ENCODE data around the gene CRIP2. TPM values are rescaled to one million over a fixed set of nuclear protein-coding genes. Genes with fewer than 3 reads are reported as not detected.

The CRIP2 gene
- total and polyA plus RNA-seq, 2 of the 4 experiments (the other 2 are of a cell fraction): 18.1 to 123 TPM

DNA sequence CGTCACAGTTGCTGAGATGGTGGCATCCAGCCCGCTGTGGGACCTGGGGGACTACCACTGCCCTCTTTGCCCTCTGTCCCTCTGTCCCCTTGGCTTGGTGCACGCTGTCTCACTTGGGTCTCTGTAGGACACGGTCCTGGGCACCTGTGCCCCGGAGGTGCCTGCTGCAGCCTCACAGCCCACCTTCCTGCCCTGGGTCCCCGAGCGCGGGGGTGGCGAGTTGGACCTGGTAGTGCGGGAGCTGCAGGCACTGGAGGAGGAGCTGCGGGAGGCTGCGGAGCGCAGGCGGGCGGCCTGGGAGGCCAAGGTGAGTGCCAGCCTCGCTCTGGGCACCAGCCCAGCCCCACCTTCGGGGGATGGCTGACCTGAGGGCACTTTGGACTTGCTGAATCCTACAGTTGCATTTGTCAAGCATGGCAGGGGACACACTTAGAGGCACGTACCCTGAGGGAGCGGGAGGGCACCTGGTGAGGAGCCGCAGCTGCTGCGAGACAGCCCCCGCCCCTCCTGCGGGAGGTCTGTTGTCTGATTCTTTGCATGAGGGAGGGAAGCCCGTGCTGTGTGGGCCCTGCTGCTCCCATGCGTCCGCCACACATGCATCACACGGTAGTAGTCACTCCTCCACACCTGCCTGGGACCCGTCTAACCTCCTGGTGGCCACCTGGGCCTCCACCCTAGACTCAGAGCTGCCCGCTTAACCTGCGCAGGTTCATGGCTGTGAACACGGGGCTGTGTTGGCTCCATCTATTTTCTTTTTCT is 23.2 kb downstream of the CRIP2 start:
- dilution Hi-C loops (cut with HindIII; ENCODE audit: low sequenced_read_pairs, unreplicated experiment): no loop called here
- in situ Hi-C loops (cut with MboI; ENCODE audit: low sequenced_read_pairs): no loop called here
- Histone ChIP-seq H4K5ac (ENCODE audit: low read depth, low read length) (no peak overlapping the region), H2AFZ (replicated peaks; ENCODE audit: low read length, poor library complexity) (no peak overlapping the region), H3K27me3 (ENCODE audit: control insufficient read depth, insufficient read depth, low read length) (no peaks in the 10 kb centered on the region), H2BK20ac (ENCODE audit: low read depth, low read length) (no peak overlapping the region), H4K20me1 (ENCODE audit: insufficient read depth, low read length) (no peaks in the 10 kb centered on the region), H3K4me2 (ENCODE audit: low read depth, low read length) (no peak overlapping the region), H3K4ac (ENCODE audit: low read depth, low read length) (no peak overlapping the region), H2AK5ac (ENCODE audit: low read depth, low read length) (no peak overlapping the region), H3K9me1 (ENCODE audit: insufficient read depth, low read length) (no peaks in the 10 kb centered on the region), H3K23ac (ENCODE audit: low read depth, low read length) (no peak overlapping the region), H2BK15ac (ENCODE audit: low read depth, low read length) (no peak overlapping the region), H3K79me1 (ENCODE audit: low read depth in 1 of 2, low read length in 2 of 2) (no peaks in the 10 kb centered on the region), H4K91ac (ENCODE audit: insufficient read depth, low read depth, low read length) (no peak overlapping the region), H2BK120ac (ENCODE audit: low read depth, low read length) (no peak overlapping the region), H4K8ac (ENCODE audit: low read depth in 2 of 2, low read length in 2 of 2) (no peak overlapping the region), H3K14ac (replicated peaks; ENCODE audit: low read depth, low read length) (no peak overlapping the region), H3K56ac (ENCODE audit: extremely low read depth, insufficient read depth, low read length) (no peak overlapping the region), H2BK5ac (ENCODE audit: low read depth, low read length, poor library complexity, severe bottlenecking) (no peak overlapping the region), H3K4me1 (ENCODE audit: control insufficient read depth, insufficient read depth, low read length) (no peaks in the 10 kb centered on the region), H2AK9ac (replicated peaks; ENCODE audit: low read depth, low read length, poor library complexity) (no peak overlapping the region), H3K4me3 (ENCODE audit: insufficient read depth, low read depth, low read length) (no peak overlapping the region), H3K27ac (ENCODE audit: insufficient read depth, low read length) (no peak overlapping the region), H3K9me3 (ENCODE audit: control insufficient read depth, insufficient read depth, low read length) (no peaks in the 10 kb centered on the region), H3K36me3 (ENCODE audit: control insufficient read depth, insufficient read depth, low read length) (no peaks in the 10 kb centered on the region), H3K9ac (ENCODE audit: low read depth, low read length) (no peak overlapping the region), H3K18ac (ENCODE audit: low read depth, low read length) (no peak overlapping the region)
- no peak for ATAC-seq (ENCODE audit: low read depth)
- TF ChIP-seq CEBPB (IDR thresholded peaks at IDR 0.05; ENCODE audit: low read depth, low read length) (no peak), MAFK (IDR thresholded peaks at IDR 0.05; ENCODE audit: low read depth, low read length) (no peak), BHLHE40 (IDR thresholded peaks at IDR 0.05; ENCODE audit: low read depth, low read length) (no peak), RFX5 (IDR thresholded peaks at IDR 0.05; ENCODE audit: low read depth, low read length) (no peak), CHD1 (IDR thresholded peaks at IDR 0.05; ENCODE audit: low read depth, low read length) (no peak)
- TF ChIP-seq, protein P1, sequence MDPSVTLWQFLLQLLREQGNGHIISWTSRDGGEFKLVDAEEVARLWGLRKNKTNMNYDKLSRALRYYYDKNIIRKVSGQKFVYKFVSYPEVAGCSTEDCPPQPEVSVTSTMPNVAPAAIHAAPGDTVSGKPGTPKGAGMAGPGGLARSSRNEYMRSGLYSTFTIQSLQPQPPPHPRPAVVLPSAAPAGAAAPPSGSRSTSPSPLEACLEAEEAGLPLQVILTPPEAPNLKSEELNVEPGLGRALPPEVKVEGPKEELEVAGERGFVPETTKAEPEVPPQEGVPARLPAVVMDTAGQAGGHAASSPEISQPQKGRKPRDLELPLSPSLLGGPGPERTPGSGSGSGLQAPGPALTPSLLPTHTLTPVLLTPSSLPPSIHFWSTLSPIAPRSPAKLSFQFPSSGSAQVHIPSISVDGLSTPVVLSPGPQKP (IDR thresholded peaks at IDR 0.05; ENCODE audit: borderline replicate concordance, low read depth, low read length): no peak
- TF ChIP-seq, protein P2, sequence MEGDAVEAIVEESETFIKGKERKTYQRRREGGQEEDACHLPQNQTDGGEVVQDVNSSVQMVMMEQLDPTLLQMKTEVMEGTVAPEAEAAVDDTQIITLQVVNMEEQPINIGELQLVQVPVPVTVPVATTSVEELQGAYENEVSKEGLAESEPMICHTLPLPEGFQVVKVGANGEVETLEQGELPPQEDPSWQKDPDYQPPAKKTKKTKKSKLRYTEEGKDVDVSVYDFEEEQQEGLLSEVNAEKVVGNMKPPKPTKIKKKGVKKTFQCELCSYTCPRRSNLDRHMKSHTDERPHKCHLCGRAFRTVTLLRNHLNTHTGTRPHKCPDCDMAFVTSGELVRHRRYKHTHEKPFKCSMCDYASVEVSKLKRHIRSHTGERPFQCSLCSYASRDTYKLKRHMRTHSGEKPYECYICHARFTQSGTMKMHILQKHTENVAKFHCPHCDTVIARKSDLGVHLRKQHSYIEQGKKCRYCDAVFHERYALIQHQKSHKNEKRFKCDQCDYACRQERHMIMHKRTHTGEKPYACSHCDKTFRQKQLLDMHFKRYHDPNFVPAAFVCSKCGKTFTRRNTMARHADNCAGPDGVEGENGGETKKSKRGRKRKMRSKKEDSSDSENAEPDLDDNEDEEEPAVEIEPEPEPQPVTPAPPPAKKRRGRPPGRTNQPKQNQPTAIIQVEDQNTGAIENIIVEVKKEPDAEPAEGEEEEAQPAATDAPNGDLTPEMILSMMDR (conservative IDR thresholded peaks at IDR 0.05; ENCODE audit: low read depth, low read length): no peak
- TF ChIP-seq, protein P3, sequence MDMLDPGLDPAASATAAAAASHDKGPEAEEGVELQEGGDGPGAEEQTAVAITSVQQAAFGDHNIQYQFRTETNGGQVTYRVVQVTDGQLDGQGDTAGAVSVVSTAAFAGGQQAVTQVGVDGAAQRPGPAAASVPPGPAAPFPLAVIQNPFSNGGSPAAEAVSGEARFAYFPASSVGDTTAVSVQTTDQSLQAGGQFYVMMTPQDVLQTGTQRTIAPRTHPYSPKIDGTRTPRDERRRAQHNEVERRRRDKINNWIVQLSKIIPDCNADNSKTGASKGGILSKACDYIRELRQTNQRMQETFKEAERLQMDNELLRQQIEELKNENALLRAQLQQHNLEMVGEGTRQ (IDR thresholded peaks at IDR 0.05; ENCODE audit: low read depth, low read length): no peak
- intact Hi-C loops (cut with micrococcal nuclease): no loop called here
- DNase-seq: no peak
- 91% methylated on average over 10 of the region's 31 CpGs; no CpG with 5 or more reads in 1 of the 2 experiments for WGBS, 2 experiments (ENCODE audit: extremely low coverage in 2 of 2, insufficient read length in 1 of 2)
- POLR2A ChIA-PET (ENCODE audit: unreplicated experiment): no interaction called here
- BruUV-seq (replicated peaks): no TSS peak
- CTCF ChIA-PET: no interaction called here
